Stimulated activated CD8-positive, alpha-beta memory T cell treated with anti-CD3 and anti-CD28 coated beads, Interleukin-12 subunit alpha, Interleukin-12 subunit beta, amount 100 ng/mL, for 24 hours (primary cell): ENCODE measurements around the gene ANO9.
"Not testable (repeated sequence)": the region's sequence is repeated elsewhere in the genome, so short reads cannot be mapped to it uniquely, and the experiment has no call there.

Experiments used
- DNase-seq: peaks from one replicate; pipeline ENCODE4 v3.0.0-alpha.2; 2020; ENCODE audit errors: extremely low read depth

The ANO9 gene

GRCh38 chr11:434496-434895 is 7.3 kb downstream of the ANO9 start:
- no peak for DNase-seq

DNA sequence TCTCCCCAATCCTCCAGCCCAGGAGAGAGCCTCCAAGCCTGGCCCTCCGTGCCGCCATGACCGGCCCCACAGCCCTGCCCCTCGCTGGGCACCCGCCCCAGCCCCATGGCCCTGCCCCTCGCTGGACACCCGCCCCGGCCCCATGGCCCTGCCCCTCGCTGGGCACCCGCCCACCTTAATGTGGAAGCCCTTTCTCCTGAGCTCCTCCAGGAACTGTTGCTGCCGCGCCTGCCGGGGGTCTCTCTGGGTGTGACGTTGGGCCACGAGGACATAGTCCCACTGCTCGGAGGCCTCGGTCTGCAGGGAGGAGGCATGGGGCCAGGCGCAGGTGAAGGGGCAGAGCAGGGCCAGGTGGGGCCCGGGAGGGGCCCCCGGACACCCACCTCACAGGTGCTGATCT is 8.2 kb downstream of the ANO9 start:
- no peak for DNase-seq

DNA sequence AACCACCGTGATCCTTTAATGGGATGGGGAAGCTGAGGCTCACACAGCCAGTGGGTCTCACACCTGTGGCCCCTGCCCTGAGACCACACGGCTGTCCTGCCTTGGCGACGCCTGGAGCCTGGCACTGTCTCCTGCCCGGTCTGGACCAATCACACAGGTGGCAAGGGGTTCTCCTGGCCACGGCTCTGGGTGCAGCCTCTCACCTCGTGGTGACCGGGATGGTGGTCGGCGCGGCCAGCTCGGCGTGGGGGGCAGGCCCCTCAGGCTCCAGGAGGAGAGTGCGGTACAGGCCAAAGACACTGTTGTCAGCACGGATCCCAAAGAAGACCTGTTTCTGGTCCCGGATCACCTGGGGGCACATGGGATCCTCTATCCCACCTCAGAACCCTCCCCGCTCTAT is 8.7 kb downstream of the ANO9 start:
- no peak for DNase-seq

GRCh38 chr11:432501-433100 is 9.2 kb downstream of the ANO9 start:
- DNase-seq, result no peak

DNA sequence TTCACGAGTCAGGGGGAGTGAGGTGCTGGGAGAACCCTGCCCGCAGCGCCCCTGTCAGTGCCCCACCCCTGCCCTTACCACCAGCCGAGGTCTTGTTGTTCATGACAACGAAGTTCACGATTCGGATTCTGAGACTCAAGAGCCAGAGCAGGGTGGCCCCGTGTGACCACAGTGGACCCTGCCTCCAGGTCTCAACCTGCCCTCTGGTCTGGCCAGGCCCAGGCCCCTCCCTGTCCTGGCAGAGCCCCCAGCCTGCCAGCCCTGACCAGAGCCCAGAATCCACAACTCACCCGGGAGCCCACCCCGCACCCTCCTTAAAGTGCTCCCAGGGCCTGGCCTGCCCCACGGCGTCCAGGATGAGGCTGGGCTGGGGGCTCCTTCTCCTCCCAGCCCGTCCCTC is 9.9 kb downstream of the ANO9 start:
- DNase-seq, result no peak

DNA sequence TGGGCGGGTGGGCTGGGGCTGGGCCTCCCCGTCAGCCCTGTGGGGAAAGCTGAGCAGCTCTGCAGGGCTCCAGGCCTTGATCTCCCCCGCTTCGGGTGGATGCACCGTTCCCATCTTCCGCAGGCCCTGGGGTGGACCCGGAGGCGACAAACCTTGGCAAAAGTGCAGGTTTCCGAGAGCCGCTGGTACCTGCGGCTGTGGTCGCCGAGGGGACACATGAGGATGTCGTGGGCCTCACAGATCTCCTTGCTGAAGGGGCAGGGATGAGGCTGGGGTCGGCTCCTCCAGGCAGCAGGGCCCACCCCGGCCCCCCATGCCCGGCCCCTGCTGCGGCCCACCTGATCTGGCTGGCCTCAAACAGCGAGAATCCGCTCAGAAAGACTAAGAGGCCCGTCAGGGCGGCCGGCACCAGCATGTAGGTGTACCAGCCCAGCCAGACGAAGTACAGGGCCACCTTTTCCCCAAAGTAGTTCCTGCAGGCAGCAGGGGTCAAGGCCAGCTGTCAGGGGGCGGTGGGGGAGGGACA is 11.8 kb downstream of the ANO9 start:
- DNase-seq, result no peak

GRCh38 chr11:429391-429790 is 12.4 kb downstream of the ANO9 start:
- DNase-seq, result no peak

GRCh38 chr11:428295-428694 is 13.5 kb downstream of the ANO9 start:
- no peak for DNase-seq

DNA sequence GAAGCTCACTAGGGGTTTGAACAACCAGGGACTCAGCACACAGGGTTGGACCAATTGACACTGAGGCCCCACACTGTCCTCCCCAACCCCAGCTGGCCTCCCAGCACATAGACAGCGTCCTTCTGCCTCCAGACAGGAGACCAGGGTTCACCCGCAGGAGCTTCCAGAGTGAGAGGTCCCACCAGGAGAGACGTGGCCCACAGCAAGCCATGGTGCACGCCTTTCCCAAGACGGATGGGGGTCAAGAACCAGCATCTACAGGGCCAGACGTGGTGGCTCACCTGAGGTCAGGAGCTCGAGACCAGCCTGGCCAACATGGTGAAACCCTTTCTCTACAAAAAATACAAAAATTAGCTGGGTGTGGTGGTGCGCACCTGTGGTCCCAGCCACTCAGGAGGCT is 15.0 kb downstream of the ANO9 start:
- DNase-seq, result no peak

GRCh38 chr11:425301-425700 is 16.5 kb downstream of the ANO9 start:
- no peak for DNase-seq

DNA sequence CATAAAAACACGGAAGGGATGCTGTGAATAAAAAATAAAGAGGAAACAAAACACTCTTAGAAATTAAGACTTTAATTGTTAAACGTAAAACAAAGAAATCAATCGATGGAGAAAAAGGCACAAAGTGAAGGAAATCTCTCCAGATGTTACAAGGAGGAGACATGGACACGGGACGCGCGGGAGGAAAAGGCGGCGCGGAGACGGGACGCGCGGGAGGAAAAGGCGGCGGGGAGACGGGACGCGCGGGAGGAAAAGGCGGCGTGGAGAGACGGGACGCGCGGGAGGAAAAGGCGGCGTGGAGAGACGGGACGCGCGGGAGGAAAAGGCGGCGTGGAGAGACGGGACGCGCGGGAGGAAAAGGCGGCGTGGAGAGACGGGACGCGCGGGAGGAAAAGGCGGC is 17.0 kb downstream of the ANO9 start:
- not testable (repeated sequence) for DNase-seq

DNA sequence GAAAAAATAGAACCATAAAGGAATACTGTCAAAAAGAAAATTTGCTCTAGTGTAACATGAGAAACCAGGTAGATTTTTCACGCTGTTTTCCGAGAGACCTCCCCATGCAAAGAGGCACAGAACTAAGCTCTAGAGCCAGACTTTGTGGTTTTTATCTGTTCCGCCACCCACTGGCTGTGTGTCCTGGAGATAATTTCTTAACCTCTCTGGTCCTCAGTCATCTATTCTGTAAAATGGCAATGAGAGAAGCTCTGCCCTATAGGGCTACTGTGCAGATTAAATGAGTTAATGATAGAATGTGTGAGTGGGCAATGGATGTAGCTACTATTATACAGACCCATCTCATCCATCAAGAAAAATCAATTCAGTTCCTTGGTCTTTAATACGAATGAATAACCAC is 17.6 kb downstream of the ANO9 start:
- no peak for DNase-seq

GRCh38 chr11:422249-422656 is 19.6 kb downstream of the ANO9 start:
- no peak for DNase-seq

DNA sequence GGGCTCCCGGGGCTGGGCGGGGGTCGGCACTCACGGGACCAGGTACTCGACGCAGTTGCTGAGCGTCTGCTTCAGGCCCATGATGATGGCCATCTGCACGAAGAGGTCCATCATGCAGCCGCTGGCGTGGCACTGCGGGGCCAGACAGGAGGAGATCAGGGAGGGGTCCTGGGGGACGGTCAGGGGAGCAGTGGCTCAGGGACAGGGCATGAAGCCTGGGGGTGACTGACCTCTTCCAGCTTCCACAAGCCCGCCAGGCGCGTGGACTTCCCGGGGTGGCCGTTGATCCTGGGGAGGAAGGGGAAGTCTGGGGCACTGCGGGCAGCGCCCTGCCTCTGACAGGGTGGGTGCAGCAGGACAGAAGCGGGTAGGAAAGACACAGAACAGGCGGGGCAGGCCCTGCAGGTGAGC is 20.9 kb downstream of the ANO9 start:
- DNase-seq, result no peak

DNA sequence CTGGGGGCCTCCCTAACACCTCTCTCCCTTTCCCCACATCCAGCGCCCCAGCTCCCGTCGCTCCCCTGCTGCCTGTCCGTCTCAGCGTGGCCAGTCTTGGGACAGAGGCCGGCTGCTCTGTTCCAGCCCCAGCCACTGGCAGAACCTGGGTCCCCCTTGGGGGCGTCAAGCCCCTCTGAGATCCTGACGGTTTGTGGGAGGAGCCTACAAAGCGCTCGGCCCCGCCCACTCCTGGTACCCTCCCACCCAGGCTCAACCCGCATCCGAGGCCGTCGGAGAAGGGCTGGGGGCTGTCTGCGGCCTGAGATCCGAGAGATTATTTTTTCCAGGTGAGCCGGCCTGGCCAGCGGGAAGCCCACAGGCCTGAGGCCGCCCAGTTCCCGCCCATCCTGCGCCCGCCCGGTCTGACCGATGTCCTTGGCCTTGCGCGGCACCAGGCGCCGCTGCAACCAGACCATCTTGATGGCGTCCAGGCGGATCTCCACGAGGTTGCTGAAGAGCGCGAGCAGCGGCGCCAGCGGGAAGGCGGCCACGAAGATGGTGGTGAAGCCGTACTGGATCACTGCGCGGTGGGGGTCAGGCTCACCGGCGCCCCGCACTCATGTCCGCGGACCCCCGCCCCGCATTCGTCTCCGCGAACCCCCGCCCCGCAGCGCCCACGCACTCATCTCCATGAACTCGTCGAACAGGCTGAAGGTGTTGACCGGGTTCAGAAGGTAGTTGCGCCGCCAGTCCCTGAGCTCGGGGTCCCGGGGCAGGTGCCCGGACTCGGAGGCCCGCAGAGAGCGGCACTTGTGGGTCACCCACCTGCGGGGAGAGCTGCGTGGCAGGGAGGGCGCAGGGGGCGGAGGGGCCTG is 21.5 kb downstream of the ANO9 start:
- DNase-seq, result no peak

DNA sequence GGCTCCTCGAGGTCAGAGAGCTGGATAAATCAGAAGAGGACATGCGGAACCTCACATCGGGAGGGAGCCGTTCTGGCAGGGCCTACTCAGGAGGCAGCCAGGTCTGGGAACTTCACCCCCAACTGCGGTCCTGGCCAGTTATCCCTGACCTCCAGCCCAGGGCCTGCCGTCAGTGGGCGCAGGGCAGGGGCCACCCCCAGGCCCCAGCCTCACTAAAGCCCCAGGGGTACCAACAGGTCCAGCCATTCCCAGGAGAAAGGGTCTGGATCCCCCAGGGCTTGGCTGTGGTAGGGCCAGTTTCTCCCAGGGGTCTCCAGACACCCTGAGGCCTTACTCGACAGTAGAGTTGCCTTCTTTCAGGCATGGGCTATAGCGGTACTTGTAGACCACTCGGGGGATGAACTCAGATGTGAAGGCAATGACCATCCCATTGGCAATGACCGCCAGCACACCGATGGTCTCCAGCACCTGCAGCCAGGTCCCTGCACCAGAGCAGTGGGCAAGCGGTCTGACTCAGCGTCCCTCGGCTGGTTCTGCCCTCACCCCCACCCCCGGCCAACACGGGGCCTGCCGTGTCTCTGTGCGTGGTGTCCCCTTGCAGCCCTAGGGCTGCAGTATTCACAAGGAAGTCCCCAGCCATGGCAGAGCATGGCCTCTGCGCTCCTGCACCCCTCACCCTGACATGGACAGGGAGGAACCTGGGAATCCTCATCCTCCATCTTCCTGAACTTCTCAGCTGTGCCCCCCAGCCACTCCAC is 22.4 kb downstream of the ANO9 start:
- no peak for DNase-seq

GRCh38 chr11:418343-419247 is 23.2 kb downstream of the ANO9 start:
- no peak for DNase-seq

DNA sequence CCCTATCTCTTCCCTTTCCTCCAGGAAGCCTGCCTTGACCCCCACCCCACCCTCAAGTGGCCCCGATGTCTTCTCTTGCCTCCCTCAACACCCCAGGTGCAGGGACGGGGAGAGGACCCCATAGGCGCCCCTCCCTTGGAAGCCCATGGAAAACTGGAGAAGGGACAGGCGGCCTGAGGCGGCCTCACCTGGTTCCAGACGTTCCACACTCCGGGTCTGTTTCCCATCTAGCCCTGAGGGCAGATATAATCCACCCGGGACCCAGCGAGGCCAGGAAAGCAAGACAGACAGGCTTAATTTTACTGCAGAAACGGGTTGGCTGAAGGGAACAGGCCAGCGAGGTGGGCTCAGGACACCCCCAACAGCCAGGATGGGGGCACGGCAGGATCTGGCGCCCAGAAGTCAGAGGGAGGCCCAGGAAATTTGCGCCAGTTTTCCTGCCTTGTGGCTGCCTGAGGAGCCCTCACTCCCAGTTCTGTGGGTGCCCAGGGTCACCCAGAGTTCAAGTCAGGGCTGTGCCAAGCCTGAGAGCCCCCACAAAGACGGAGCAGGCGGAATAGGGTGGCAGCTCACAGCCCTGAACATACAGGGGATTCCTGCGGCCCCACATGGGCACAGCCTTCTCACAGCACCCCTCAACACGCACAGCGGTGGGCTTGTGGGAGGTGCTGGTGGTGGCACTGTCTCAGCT is 24.0 kb downstream of the ANO9 start:
- DNase-seq, result no peak

- no peak for DNase-seq
Measured at GRCh38 chr11:416757-417621, 24.8 kb downstream of the ANO9 start.
